Trophoblast cell (in vitro differentiated cells and primary cell): ENCODE data around the gene GFRA1.

Experiments used
- DNase-seq, 2 donors: peaks; one replicate each; pipeline ENCODE4 v3.0.0-alpha.2; 2016
- H2AFZ ChIP-seq: 2 replicates; pipeline ENCODE4 v1.6.1; 2013; ENCODE audit warnings: low read length, moderate library complexity, mild to moderate bottlenecking; ENCODE audit not compliant: insufficient read depth, poor library complexity
- H2AK5ac ChIP-seq: 2 replicates; pipeline ENCODE4 v1.6.1; 2013; ENCODE audit warnings: mild to moderate bottlenecking, low read length
- H2BK120ac ChIP-seq: 2 replicates; pipeline ENCODE4 v1.6.1; 2013; ENCODE audit warnings: low read length, mild to moderate bottlenecking, moderate library complexity; ENCODE audit not compliant: insufficient read depth, poor library complexity
- H2BK12ac ChIP-seq: 2 replicates; pipeline ENCODE4 v1.6.1; 2013; ENCODE audit warnings: mild to moderate bottlenecking, low read length, moderate library complexity
- H2BK5ac ChIP-seq: 2 replicates; pipeline ENCODE4 v1.6.1; 2013; ENCODE audit warnings: low read length, low read depth, moderate library complexity, mild to moderate bottlenecking; ENCODE audit not compliant: poor library complexity
- H3K14ac ChIP-seq: 2 replicates; pipeline ENCODE4 v1.6.1; 2013; ENCODE audit warnings: mild to moderate bottlenecking, low read length
- H3K18ac ChIP-seq: 2 replicates; pipeline ENCODE4 v1.6.1; 2013; ENCODE audit warnings: mild to moderate bottlenecking, low read length
- H3K23ac ChIP-seq: 2 replicates; pipeline ENCODE4 v1.6.1; 2013; ENCODE audit warnings: low read length
- H3K27ac ChIP-seq: 2 replicates; pipeline ENCODE4 v1.5.1; 2013; ENCODE audit warnings: low read depth, mild to moderate bottlenecking, inconsistent platforms, low read length, moderate library complexity
- H3K27me3 ChIP-seq: 2 replicates; pipeline ENCODE4 v1.6.1; 2013; ENCODE audit warnings: inconsistent platforms, mild to moderate bottlenecking, low read length, moderate library complexity; ENCODE audit not compliant: insufficient read depth
- H3K36me3 ChIP-seq, 2 experiments: 1 replicate in 1 of 2; 2 replicates in 1 of 2; pipeline ENCODE4 v1.6.1; 2013; ENCODE audit warnings: low read length in 2 of 2, mild to moderate bottlenecking in 2 of 2, moderate library complexity in 1 of 2; ENCODE audit not compliant: insufficient read depth in 2 of 2, control insufficient read depth in 1 of 2
- H3K4ac ChIP-seq: 2 replicates; pipeline ENCODE4 v1.6.1; 2013; ENCODE audit warnings: low read depth, mild to moderate bottlenecking, low read length, moderate library complexity
- H3K4me1 ChIP-seq, 2 experiments: 1 replicate in 1 of 2; 2 replicates in 1 of 2; pipeline ENCODE4 v1.6.1; 2013; ENCODE audit warnings: low read length in 2 of 2, mild to moderate bottlenecking in 2 of 2, moderate library complexity in 1 of 2; ENCODE audit not compliant: insufficient read depth in 2 of 2, control insufficient read depth in 1 of 2
- H3K4me2 ChIP-seq: 2 replicates; pipeline ENCODE4 v1.6.1; 2013; ENCODE audit warnings: inconsistent platforms, mild to moderate bottlenecking, low read length, moderate library complexity
- H3K4me3 ChIP-seq: 2 replicates; pipeline ENCODE4 v1.5.1; 2013; ENCODE audit warnings: mild to moderate bottlenecking, low read depth, low read length, inconsistent platforms
- H3K79me1 ChIP-seq: one replicate; pipeline ENCODE4 v1.6.1; 2013; ENCODE audit warnings: low read length
- H3K79me2 ChIP-seq: 2 replicates; pipeline ENCODE4 v1.6.1; 2013; ENCODE audit warnings: low read length, mild to moderate bottlenecking; ENCODE audit not compliant: control insufficient read depth, insufficient read depth, poor library complexity
- H3K9ac ChIP-seq: 2 replicates; pipeline ENCODE4 v1.6.1; 2013; ENCODE audit warnings: mild to moderate bottlenecking, low read length
- H3K9me3 ChIP-seq: 2 replicates; pipeline ENCODE4 v1.6.1; 2013; ENCODE audit warnings: low read depth, mild to moderate bottlenecking, control low read depth, inconsistent platforms, low read length; ENCODE audit not compliant: insufficient read depth
- H4K12ac ChIP-seq: 2 replicates; pipeline ENCODE4 v1.6.1; 2013; ENCODE audit warnings: low read depth, mild to moderate bottlenecking, low read length, moderate library complexity
- H4K8ac ChIP-seq: 2 replicates; pipeline ENCODE4 v1.6.1; 2013; ENCODE audit warnings: low read depth, mild to moderate bottlenecking, low read length, moderate library complexity
- H4K91ac ChIP-seq: one replicate; pipeline ENCODE4 v1.6.1; 2013; ENCODE audit warnings: low read depth, mild to moderate bottlenecking, low read length, moderate library complexity
- WGBS: extraction: QIAGEN DNeasy Blood & Tissue Kit; methylation state at CpG from one replicate; pipeline ENCODE4 v1.1.7; 2013; ENCODE audit warnings: missing lambda C conversion rate; ENCODE audit not compliant: insufficient read length, insufficient coverage; ENCODE audit errors: extremely low coverage; 5-methylcytosine and 5-hydroxymethylcytosine counted together

GFRA1 gene

GRCh38 chr10:116259638-116260037 lies 13.4 kb downstream of the GFRA1 start:
- Histone ChIP-seq H4K91ac (no peak overlapping the region), H3K4ac (no peak overlapping the region), H3K27me3 (no peaks in the 10 kb centered on the region), H3K4me3 (no peak overlapping the region), H3K9ac (no peak overlapping the region), H3K27ac (no peak overlapping the region), H3K36me3 (no peaks in the 10 kb centered on the region), H3K9me3 (no peaks in the 10 kb centered on the region), H2BK5ac (no peak overlapping the region), H4K12ac (no peak overlapping the region), H3K4me2 (no peak overlapping the region), H2AFZ (no peak overlapping the region), H3K23ac (no peak overlapping the region), H3K14ac (no peak overlapping the region), H2BK12ac (no peak overlapping the region), H4K8ac (no peak overlapping the region), H3K18ac (no peak overlapping the region), H2BK120ac (no peak overlapping the region), H3K79me1 (no peaks in the 10 kb centered on the region), H2AK5ac (no peak overlapping the region), H3K4me1 (peaks cover 2% of the 10 kb centered on the region in 2 experiments), H3K79me2 (peaks cover 2% of the 10 kb centered on the region)
- DNase-seq: no peak
- no CpG with 5 or more reads among the region's 3 CpGs for WGBS

GRCh38 chr10:116257785-116258184 lies 15.2 kb downstream of the GFRA1 start:
- no CpG with 5 or more reads among the region's 5 CpGs for WGBS
- Histone ChIP-seq H3K18ac (no peak overlapping the region), H4K8ac (no peak overlapping the region), H3K4me3 (no peak overlapping the region), H3K4me1 (peaks cover 2 to 5% of the 10 kb centered on the region in 2 experiments), H3K9me3 (no peaks in the 10 kb centered on the region), H4K91ac (no peak overlapping the region), H3K36me3 (no peaks in the 10 kb centered on the region), H3K79me1 (no peaks in the 10 kb centered on the region), H2AFZ (no peak overlapping the region), H3K23ac (no peak overlapping the region), H2BK12ac (no peak overlapping the region), H2BK5ac (no peak overlapping the region), H3K4me2 (no peak overlapping the region), H3K4ac (no peak overlapping the region), H3K9ac (no peak overlapping the region), H3K14ac (no peak overlapping the region), H2BK120ac (no peak overlapping the region), H3K79me2 (peaks cover 2% of the 10 kb centered on the region), H4K12ac (no peak overlapping the region), H2AK5ac (no peak overlapping the region), H3K27ac (no peak overlapping the region), H3K27me3 (no peaks in the 10 kb centered on the region)
- DNase-seq: no peak

- Histone ChIP-seq H3K4me2 (no peak overlapping the region), H3K4ac (no peak overlapping the region), H3K18ac (no peak overlapping the region), H3K4me1 (peaks cover 2 to 5% of the 10 kb centered on the region in 2 experiments), H2BK12ac (no peak overlapping the region), H2BK120ac (no peak overlapping the region), H3K9ac (no peak overlapping the region), H3K79me2 (peaks cover 2% of the 10 kb centered on the region), H3K4me3 (no peak overlapping the region), H3K23ac (no peak overlapping the region), H4K12ac (no peak overlapping the region), H2AK5ac (no peak overlapping the region), H3K27ac (no peak overlapping the region), H4K91ac (no peak overlapping the region), H2BK5ac (no peak overlapping the region), H3K36me3 (no peaks in the 10 kb centered on the region), H2AFZ (no peak overlapping the region), H3K14ac (no peak overlapping the region), H3K79me1 (no peaks in the 10 kb centered on the region), H3K27me3 (no peaks in the 10 kb centered on the region), H3K9me3 (no peaks in the 10 kb centered on the region), H4K8ac (no peak overlapping the region)
- WGBS: no CpG with 5 or more reads among the region's 5 CpGs
- no peak for DNase-seq
Observed at GRCh38 chr10:116256752-116257259, 16.2 kb downstream of the GFRA1 start.

GRCh38 chr10:116255886-116256751 lies 16.9 kb downstream of the GFRA1 start:
- WGBS: no CpG with 5 or more reads among the region's 12 CpGs
- no peak overlapping the region for H3K4ac ChIP-seq
- H3K4me2 ChIP-seq: no peak overlapping the region

More at GRCh38 chr10:116255886-116256751, 16.9 kb downstream of the GFRA1 start:
- H2AFZ ChIP-seq: no peak overlapping the region
- H3K79me1 ChIP-seq: no peaks in the 10 kb centered on the region
- no peak overlapping the region for H3K23ac ChIP-seq
- no peaks in the 10 kb centered on the region for H3K36me3 ChIP-seq
- no peak overlapping the region for H3K9ac ChIP-seq
- DNase-seq: no peak
- H3K9me3 ChIP-seq: no peaks in the 10 kb centered on the region
- no peak overlapping the region for H4K91ac ChIP-seq
- peaks cover 2% of the 10 kb centered on the region for H3K79me2 ChIP-seq
- no peaks in the 10 kb centered on the region for H3K27me3 ChIP-seq
- H3K14ac ChIP-seq: no peak overlapping the region
- H4K12ac ChIP-seq: no peak overlapping the region
- H2BK5ac ChIP-seq: no peak overlapping the region
- H3K4me3 ChIP-seq: no peak overlapping the region
- no peak overlapping the region for H4K8ac ChIP-seq
- H3K27ac ChIP-seq: no peak overlapping the region
- no peak overlapping the region for H2BK120ac ChIP-seq
- H3K18ac ChIP-seq: no peak overlapping the region
- no peak overlapping the region for H2AK5ac ChIP-seq
- peaks cover 2 to 5% of the 10 kb centered on the region in 2 experiments for H3K4me1 ChIP-seq
- H2BK12ac ChIP-seq: no peak overlapping the region
